GM12878 (cell line): ENCODE data around the gene MMP13. TPM values are rescaled to one million over a fixed set of nuclear protein-coding genes. Genes with fewer than 3 reads are reported as not detected.

ENCODE experiments used
- ATAC-seq: fragments of 200-7000 bp; cut with Tn5 transposase; 3 replicates; pipeline ENCODE4 v1.9.1; 2020; ENCODE audit warnings: mild to moderate bottlenecking, moderate library complexity
- BruUV-seq: library from RNA; stranded (reverse); fragments of 400-500 nt; replicated peaks from 2 replicates; lab custom pipeline; 2021; lab: Mats Ljungman, UMichigan
- CTCF ChIA-PET: fragments of 300-600 bp; sonication (Branson Sonifier 250); formaldehyde crosslinking; extraction: SDS; loops from one replicate; lab custom pipeline; 2021; ENCODE audit warnings: inconsistent platforms; lab: Yijun Ruan, JAX
- POLR2A ChIA-PET: fragments of 350-600 bp; formaldehyde crosslinking; extraction: SDS; loops from one replicate; lab custom pipeline; 2021; ENCODE audit warnings: inconsistent platforms; lab: Charles Lee
- RAD21 ChIA-PET: fragments of 300-600 bp; sonication (Branson Sonifier 250); formaldehyde crosslinking; loops from one replicate; lab custom pipeline; 2023; ENCODE audit warnings: antibody characterized with exemption; ENCODE audit not compliant: unreplicated experiment; lab: Charles Lee
- SMC1A ChIA-PET: fragments of 300-600 bp; sonication (Branson Sonifier 250); formaldehyde crosslinking; loops from one replicate; lab custom pipeline; 2023; ENCODE audit not compliant: unreplicated experiment, uncharacterized antibody; lab: Charles Lee
- DNase-seq: peaks from one replicate; pipeline ENCODE4 v3.0.0-alpha.2; 2011; ENCODE audit warnings: low read depth, low spot score
- FAIRE-seq: peaks from 3 replicates; lab custom pipeline; 2011; peaks lifted over from hg19 to GRCh38; lab: Jason Lieb, UNC
- H2AFZ ChIP-seq: 2 replicates; pipeline ENCODE4 v1.6.0; 2011; ENCODE audit warnings: low read depth, low read length, control low read depth; ENCODE audit not compliant: control insufficient read depth
- H3K27ac ChIP-seq: 2 replicates; pipeline ENCODE4 v1.5.1; 2011; ENCODE audit warnings: control low read depth; ENCODE audit not compliant: control insufficient read depth, insufficient read depth
- H3K27me3 ChIP-seq, 2 experiments: replicated peaks in 1 of 2; 2 replicates each; pipeline versions ENCODE4 v1.6.0 to v1.6.1; 2011; ENCODE audit warnings: low read length in 1 of 2; ENCODE audit not compliant: control insufficient read depth in 2 of 2, insufficient read depth in 2 of 2
- H3K36me3 ChIP-seq, 2 experiments: 2 replicates each; pipeline ENCODE4 v1.5.1; 2011; ENCODE audit warnings: low read length in 1 of 2; ENCODE audit not compliant: control insufficient read depth in 2 of 2, insufficient read depth in 2 of 2
- H3K4me1 ChIP-seq: 2 replicates; pipeline ENCODE4 v1.6.1; 2011; ENCODE audit warnings: mild to moderate bottlenecking, low read length, moderate library complexity, mixed read lengths; ENCODE audit not compliant: control insufficient read depth, insufficient read depth
- H3K4me2 ChIP-seq: 2 replicates; pipeline ENCODE4 v1.6.0; 2011; ENCODE audit warnings: control low read depth; ENCODE audit not compliant: control insufficient read depth, insufficient read depth
- H3K4me3 ChIP-seq: fragments of 200-600 bp; sonication (generic); 2 replicates; pipeline ENCODE4 v1.5.1; 2016
- H3K79me2 ChIP-seq: 2 replicates; pipeline ENCODE4 v1.6.0; 2011; ENCODE audit warnings: low read length; ENCODE audit not compliant: control insufficient read depth, insufficient read depth
- H3K9ac ChIP-seq: 2 replicates; pipeline ENCODE4 v1.8.0; 2011; ENCODE audit warnings: low read length, control low read depth, mixed read lengths; ENCODE audit not compliant: control insufficient read depth, insufficient read depth
- H3K9me3 ChIP-seq: replicated peaks from 3 replicates; pipeline ENCODE4 v1.5.1; 2011; ENCODE audit warnings: mild to moderate bottlenecking, low read length; ENCODE audit not compliant: control insufficient read depth, insufficient read depth
- H4K20me1 ChIP-seq: 2 replicates; pipeline ENCODE4 v1.6.0; 2011; ENCODE audit not compliant: control insufficient read depth, insufficient read depth
- ATF3 ChIP-seq: IDR thresholded peaks from 2 replicates; pipeline ENCODE4 v1.6.1; 2011; ENCODE audit warnings: low read depth, mild to moderate bottlenecking, low read length, moderate library complexity, borderline replicate concordance; ENCODE audit errors: extremely low read depth
- BACH1 ChIP-seq: fragments of 450-650 bp; IDR thresholded peaks from 2 replicates; pipeline ENCODE4 v1.6.1; 2017; ENCODE audit warnings: mild to moderate bottlenecking, borderline replicate concordance
- BCL11A ChIP-seq: IDR thresholded peaks from 2 replicates; pipeline ENCODE4 v1.6.1; 2011; ENCODE audit warnings: low read depth, low read length
- CHD1 ChIP-seq: IDR thresholded peaks from 2 replicates; pipeline ENCODE4 v1.6.1; 2012; ENCODE audit warnings: low read depth, low read length, improper control_type of control experiment
- ELK1 ChIP-seq: IDR thresholded peaks from 2 replicates; pipeline ENCODE4 v1.6.1; 2012; ENCODE audit warnings: low read depth, low read length, improper control_type of control experiment
- ESRRA ChIP-seq: IDR thresholded peaks from 2 replicates; pipeline ENCODE4 v1.6.1; 2012; ENCODE audit warnings: mild to moderate bottlenecking, low read length, improper control_type of control experiment
- GABPA ChIP-seq: IDR thresholded peaks from 2 replicates; pipeline ENCODE4 v1.6.1; 2014; ENCODE audit warnings: antibody characterized with exemption, low read depth, mild to moderate bottlenecking, inconsistent platforms
- IKZF1 ChIP-seq: fragments of 450-650 bp; conservative IDR thresholded peaks from 2 replicates; pipeline ENCODE4 v1.6.1; 2017; ENCODE audit warnings: antibody characterized with exemption, mild to moderate bottlenecking
- PAX5 ChIP-seq: IDR thresholded peaks from 2 replicates; pipeline ENCODE4 v1.6.1; 2011; ENCODE audit warnings: low read depth, low read length, borderline replicate concordance
- PAX8 ChIP-seq: fragments of 450-650 bp; IDR thresholded peaks from 2 replicates; pipeline ENCODE4 v1.6.1; 2017; ENCODE audit warnings: mild to moderate bottlenecking, moderate library complexity
- POLR2AphosphoS5 ChIP-seq: IDR thresholded peaks from 2 replicates; pipeline ENCODE4 v1.6.1; 2011; ENCODE audit warnings: mild to moderate bottlenecking, low read length, inconsistent platforms
- POU2F2 ChIP-seq: IDR thresholded peaks from 3 replicates; pipeline ENCODE4 v1.6.1; 2011; ENCODE audit warnings: low read depth, mild to moderate bottlenecking, low read length, borderline replicate concordance
- RBBP5 ChIP-seq: fragments of 200-600 bp; sonication (generic); conservative IDR thresholded peaks from 2 replicates; pipeline ENCODE4 v1.6.1; 2016
- SPI1 ChIP-seq: IDR thresholded peaks from 2 replicates; pipeline ENCODE4 v1.6.1; 2011; ENCODE audit warnings: low read depth, mild to moderate bottlenecking, low read length, moderate library complexity, borderline replicate concordance; ENCODE audit not compliant: insufficient read depth
- ZBTB33 ChIP-seq: fragments of 450-650 bp; IDR thresholded peaks from 2 replicates; pipeline ENCODE4 v1.6.1; 2017; ENCODE audit warnings: mild to moderate bottlenecking
- ZBTB40 ChIP-seq: fragments of 450-650 bp; IDR thresholded peaks from 2 replicates; pipeline ENCODE4 v1.6.1; 2016; ENCODE audit warnings: mild to moderate bottlenecking, moderate library complexity, borderline replicate concordance
- ZNF207 ChIP-seq: fragments of 450-650 bp; IDR thresholded peaks from 2 replicates; pipeline ENCODE4 v1.6.1; 2014; ENCODE audit warnings: antibody characterized with exemption, mild to moderate bottlenecking, borderline replicate concordance
- ZNF274 ChIP-seq: IDR thresholded peaks from one replicate; pipeline ENCODE4 v1.8.0; 2011; ENCODE audit not compliant: insufficient read length, insufficient read depth
- in situ Hi-C: fragments of 300-500 bp; cut with MboI; formaldehyde crosslinking; loops from 9 replicates; pipeline ENCODE4 v1.14.3; 2018; ENCODE audit warnings: mixed read lengths
- intact Hi-C: fragments of 100-400 bp; cut with micrococcal nuclease; formaldehyde crosslinking; loops from one replicate; pipeline ENCODE4 v1.14.2; 2022; ENCODE audit not compliant: unreplicated experiment
- polyA plus RNA-seq, 11 experiments: library from polyadenylated mRNA; depleted of rRNA in 4 of 11; unstranded in 6 of 11; stranded (reverse) in 5 of 11; fragments of >200 nt; fragmentation: Nextera tagmentation in 4 of 11; fragmentation: Illumina TruSeq in 1 of 11; extraction: Ambion mirVana in 4 of 11; extraction: Trizol in 1 of 11; gene quantifications; 1 replicate in 1 of 11; 2 replicates in 10 of 11; pipeline versions ENCODE4 v1.2.1 to v1.2.3, GENCODE V29; 2011 to 2016; ENCODE audit warnings: inconsistent platforms in 2 of 11, missing spikeins in 2 of 11, low read depth in 1 of 11
- total RNA-seq, 4 experiments: library from RNA; depleted of rRNA in 3 of 4; stranded (reverse); fragments of >200 nt in 3 of 4; fragmentation: Illumina TruSeq in 1 of 4; extraction: Trizol in 1 of 4; gene quantifications; 2 replicates each; pipeline versions ENCODE4 v1.2.1 to v1.2.3, GENCODE V29; 2013 to 2021

The MMP13 gene
- total and polyA plus RNA-seq, 10 of the 15 experiments (the other 5 are each of a cell fraction or from before 2014, with no cell fraction given) = 0.05 TPM; not detected in 9

- TF ChIP-seq ZBTB40 (no peak), ZNF207 (no peak), POLR2AphosphoS5 (no peak)
Observed at GRCh38 chr11:102983486-102983885, 28.0 kb upstream of the MMP13 start (continued).

GRCh38 chr11:102981324-102981910, 25.9 kb upstream of the MMP13 start:
- no peak overlapping the region for H3K9ac ChIP-seq
- no peak overlapping the region for H3K27ac ChIP-seq
- no peaks in the 10 kb centered on the region for H3K36me3 ChIP-seq
- SMC1A ChIA-PET = no interaction called here
- DNase-seq (no peak), FAIRE-seq (no peak), ATAC-seq (peak; percentile 72)
- H2AFZ ChIP-seq = peak overlapping the region; percentile 20; the same call in 1 of the 2 replicates
- RAD21 ChIA-PET = no interaction called here
- CTCF ChIA-PET = no interaction called here
- H3K4me3 ChIP-seq = no peak overlapping the region
- H3K4me1 ChIP-seq = no peaks in the 10 kb centered on the region
- H4K20me1 ChIP-seq = no peaks in the 10 kb centered on the region
- H3K27me3 ChIP-seq = no peaks in the 10 kb centered on the region
- BruUV-seq = no TSS peak
- in situ Hi-C loops (no loop called here), intact Hi-C loops (no loop called here)
- no peaks in the 10 kb centered on the region for H3K9me3 ChIP-seq
- no peak overlapping the region for H3K4me2 ChIP-seq
- POLR2A ChIA-PET = no interaction called here
- no peaks in the 10 kb centered on the region for H3K79me2 ChIP-seq
- TF ChIP-seq ELK1 (no peak), BACH1 (no peak), ZBTB33 (no peak), RBBP5 (no peak), SPI1 (no peak), ZNF274 (no peak), CHD1 (no peak), BCL11A (no peak), PAX8 (no peak), PAX5 (no peak), POU2F2 (no peak), ESRRA (no peak), IKZF1 (no peak), ATF3 (no peak), GABPA (no peak)
